HUDEP-2 (cell line): Measurements from ENCODE around the gene TRMT6.
A peak's percentile ranks its signal among the peaks of the same experiment; 100 is the strongest.

Source experiments
- DNase-seq, 76 experiments: peaks; one replicate each; lab custom pipeline; 2025; ENCODE audit not compliant: unreplicated experiment in 76 of 76; lab: John Stamatoyannopoulos, UW

TRMT6 gene, protein sequence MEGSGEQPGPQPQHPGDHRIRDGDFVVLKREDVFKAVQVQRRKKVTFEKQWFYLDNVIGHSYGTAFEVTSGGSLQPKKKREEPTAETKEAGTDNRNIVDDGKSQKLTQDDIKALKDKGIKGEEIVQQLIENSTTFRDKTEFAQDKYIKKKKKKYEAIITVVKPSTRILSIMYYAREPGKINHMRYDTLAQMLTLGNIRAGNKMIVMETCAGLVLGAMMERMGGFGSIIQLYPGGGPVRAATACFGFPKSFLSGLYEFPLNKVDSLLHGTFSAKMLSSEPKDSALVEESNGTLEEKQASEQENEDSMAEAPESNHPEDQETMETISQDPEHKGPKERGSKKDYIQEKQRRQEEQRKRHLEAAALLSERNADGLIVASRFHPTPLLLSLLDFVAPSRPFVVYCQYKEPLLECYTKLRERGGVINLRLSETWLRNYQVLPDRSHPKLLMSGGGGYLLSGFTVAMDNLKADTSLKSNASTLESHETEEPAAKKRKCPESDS

DNA sequence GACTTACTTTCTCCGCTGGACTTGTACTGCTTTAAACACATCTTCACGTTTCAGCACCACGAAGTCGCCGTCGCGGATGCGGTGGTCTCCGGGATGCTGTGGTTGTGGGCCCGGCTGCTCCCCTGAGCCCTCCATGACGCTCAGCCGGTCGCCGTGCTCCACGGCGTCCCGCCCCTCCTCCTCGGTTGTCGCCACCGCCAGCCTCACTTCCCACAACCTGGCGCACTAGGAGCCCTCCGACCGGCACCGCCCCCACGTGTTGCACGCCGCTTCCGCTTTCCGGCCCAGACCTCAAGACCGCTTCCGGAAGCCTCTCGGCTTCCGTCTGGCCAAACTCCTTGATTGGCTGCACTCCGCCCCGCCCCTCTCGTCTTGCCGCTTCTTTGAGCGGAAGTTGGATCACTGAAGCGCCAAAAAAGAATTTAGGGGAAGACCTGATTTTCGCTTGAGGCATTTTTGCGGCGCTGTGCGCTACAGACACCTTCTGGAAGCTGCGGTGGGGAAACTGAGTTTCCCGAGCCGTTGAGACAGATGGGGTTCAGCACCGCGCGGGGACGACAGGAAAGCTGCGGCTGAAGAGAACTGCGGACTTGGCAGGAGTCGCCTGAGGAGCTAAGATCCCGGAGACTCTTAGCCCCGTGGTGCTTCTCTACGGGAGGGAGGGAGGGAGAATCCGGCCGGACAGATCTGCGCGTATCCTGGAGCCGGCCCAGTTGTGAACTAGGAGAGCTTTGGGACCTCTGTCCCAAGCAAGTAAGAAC lies at the start of gene TRMT6, which contains the start of gene MCM8:
Gene TRMT6, minus strand, starts transcription at position 263 of the 761 bp plus-strand sequence. Its CDS starts 128 bp downstream, at position 135.
Gene MCM8, plus strand, starts transcription at position 382 of the 761 bp plus-strand sequence. CDS start 1,364 bp downstream, outside the sequence.
- peak in 75 of 76 experiments; percentile 56 to 99 (median 91) for DNase-seq

DNA sequence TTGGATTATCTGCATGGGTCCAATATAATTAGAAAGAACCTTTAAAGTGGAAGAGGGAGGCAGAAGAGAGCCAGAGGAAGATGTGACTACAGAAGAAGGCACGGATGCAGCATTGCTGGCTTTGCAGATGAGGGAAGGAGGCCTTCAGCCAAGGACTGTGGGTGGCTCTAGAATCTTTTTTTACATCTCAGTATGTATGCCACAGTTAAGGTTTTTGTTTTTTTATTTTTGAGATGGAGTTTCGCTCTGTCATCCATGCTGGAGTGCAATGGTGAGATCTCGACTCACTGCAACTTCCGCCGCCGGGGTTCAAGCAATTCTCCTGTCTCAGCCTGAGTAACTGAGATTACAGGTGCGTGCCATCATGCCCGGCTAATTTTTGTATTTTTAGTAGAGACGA lies 49.5 kb upstream of the TRMT6 start:
- DNase-seq, result no peak

DNA sequence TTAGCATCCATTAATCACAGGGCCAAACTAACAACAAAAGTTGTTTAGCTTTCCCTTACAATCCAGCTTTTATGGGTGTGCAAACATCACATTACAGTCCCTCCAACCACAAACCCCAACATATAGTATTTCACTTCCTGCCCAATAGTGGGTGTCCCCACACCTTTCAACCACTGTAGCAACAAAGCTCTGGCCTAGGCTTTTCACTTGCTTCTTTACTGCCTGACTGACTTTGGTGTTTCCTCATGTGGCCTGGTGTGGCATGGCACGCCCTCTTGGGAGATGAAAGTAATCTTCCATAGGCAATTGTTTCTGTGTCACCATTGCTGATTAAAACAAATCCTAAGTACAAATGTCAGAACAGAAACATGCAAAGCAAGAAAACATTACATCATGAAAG lies 46.4 kb upstream of the TRMT6 start:
- no peak for DNase-seq

DNA sequence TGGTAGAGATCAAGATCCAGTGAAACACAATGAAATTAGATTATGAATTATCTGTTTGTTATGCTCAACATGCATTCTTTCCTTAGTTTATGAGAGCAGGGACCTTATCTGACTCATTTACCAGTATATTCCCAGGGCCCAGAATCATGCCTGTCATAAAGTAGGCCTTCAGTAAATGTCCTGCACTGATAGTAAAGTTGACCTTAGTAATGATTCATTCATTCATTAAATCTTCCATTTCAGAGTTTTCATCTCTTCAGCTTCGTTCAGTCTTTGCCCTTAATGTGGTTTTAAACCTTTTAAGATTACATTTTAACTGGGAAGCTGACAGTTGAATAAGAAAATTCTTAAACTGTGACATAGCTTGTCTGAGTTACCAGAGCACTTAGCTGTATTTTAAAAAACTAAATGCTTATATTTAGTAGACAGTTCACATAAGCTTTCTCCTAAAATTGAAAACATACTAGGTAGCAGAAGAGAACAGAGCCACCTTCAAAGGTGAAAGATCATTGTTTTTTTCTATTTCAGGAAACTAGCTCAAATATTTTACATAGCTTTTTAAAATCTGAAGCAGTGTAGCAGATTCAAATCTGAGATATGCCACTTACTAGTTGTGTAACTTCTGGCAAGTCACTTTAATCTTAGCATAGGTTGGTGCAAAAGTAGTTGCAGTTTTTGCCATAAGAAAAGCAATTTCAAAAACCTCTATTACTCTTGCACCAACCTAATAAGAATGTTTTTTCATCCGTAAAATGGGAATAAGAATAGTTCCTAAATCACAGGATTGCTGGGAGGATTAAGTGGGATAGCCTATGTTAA lies 41.5 kb upstream of the TRMT6 start:
- no peak for DNase-seq

GRCh38 chr20:5990946-5991345 lies 40.6 kb upstream of the TRMT6 start:
- DNase-seq, result no peak

- no peak for DNase-seq
Observed at GRCh38 chr20:5989539-5989938, 39.2 kb upstream of the TRMT6 start.

DNA sequence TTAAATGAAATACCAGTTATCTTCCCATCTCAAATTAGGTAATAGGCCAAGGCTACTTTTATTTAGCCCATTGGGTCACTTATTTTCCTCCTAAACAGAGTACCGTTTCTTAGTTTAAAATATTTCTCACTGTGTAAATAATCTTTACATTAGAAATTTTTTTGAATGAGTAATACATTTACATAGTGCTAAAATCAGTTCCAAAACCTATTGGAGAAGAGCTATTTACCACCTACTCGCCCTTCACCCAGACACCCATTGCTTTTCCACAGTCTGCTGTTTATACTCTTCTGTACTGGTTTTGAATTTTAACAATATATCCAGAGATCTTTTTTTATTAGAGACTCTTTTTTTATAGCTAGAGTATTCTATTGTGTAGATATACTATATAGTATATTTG lies 37.0 kb upstream of the TRMT6 start:
- DNase-seq, result no peak

DNA sequence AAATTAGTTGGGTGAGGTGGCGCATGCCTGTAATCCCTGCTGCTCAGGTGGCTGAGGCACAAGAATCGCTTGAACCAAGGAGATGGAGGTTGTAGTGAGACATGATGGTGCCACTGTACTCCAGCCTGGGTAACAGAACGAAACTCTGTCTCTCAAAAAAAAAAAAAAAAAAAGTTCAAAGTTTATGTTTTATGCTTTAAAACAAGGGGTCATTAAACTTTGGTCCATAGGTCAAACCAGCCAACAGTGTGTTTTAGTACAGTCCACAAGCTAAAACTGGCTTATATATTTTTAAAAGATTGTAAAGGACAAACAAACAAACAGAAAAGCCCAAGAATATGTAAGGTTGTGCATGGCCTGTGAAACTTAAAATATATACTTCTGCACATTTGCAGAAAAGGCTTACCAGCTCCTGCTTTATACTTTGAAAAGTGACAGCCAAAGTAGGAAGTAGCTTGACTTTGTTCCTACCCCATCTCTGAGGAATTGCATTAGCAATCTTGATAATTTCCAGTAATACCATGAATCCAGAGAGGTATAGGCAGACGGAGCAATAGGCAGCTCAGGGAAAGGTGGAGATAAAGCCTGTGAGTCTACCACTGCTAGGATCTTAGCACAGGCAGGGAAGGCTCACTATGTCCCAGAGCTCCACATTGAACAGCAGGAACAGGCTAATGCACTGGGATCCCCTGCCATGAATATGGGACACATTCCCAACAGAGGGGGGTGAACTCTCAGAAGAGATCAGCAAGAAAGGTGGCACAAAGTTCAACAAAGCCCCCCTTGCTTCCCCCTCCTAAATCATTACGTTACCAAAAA lies 30.6 kb upstream of the TRMT6 start:
- no peak for DNase-seq

DNA sequence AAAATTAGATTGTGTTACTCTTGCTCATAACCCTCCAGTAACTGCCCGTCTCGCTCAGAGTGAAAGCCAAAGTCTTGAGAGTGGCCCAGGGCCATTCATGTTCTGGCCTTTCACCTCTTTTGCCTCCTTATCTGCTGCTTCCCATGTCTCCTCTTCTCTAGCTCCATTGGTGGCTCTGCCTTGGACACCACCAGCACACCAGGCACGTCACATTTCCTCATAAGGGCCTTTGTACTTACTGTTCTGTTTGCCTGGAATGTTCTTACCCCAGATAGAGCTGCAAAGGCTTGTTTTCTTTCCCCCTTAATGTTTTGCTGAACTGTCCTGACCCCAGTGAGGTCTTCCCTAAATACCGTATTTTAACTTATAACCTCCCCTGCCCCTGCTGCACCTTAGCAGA lies 29.5 kb upstream of the TRMT6 start:
- no peak for DNase-seq

GRCh38 chr20:5977975-5978374 lies 27.6 kb upstream of the TRMT6 start:
- DNase-seq, result no peak

DNA sequence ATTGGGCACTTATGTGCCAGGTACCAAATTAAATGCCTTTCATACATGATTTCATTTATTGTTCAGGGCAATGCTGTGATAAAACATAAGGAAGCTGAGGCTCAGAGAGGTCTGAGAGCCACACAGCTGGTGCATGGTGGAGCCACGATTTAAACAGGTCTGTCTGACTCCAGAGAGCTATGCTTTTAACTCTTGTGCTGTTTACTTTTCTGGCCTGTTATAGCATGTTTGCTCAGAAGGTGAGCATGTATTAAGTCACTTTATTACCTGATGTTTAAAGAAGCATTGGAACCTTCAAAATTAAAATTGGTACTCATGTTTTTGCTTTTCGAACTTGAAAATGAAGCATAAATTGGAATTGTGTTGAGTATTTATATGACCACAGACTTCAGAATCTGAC lies 26.9 kb upstream of the TRMT6 start:
- DNase-seq, result no peak

- DNase-seq, result no peak
Observed at GRCh38 chr20:5975778-5976177, 25.4 kb upstream of the TRMT6 start.

DNA sequence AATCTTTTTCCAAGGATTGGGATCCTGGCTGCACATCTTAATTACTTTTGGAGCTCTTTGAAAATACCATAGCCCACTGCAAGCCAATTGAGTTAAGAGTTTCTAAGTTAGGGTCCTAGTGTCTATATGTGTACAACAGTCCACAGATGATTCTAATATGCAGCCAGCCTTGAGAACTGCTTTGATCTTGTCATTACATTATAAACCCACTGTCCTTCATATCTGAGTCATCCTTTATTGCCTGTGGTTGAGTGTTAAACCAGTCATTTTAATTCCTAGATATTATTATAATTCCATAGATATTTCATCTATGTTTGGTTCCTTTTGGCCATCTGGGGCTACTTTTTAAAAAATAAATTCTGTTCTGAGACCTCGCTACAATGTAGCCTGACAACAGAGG lies 24.2 kb upstream of the TRMT6 start:
- DNase-seq, result no peak

DNA sequence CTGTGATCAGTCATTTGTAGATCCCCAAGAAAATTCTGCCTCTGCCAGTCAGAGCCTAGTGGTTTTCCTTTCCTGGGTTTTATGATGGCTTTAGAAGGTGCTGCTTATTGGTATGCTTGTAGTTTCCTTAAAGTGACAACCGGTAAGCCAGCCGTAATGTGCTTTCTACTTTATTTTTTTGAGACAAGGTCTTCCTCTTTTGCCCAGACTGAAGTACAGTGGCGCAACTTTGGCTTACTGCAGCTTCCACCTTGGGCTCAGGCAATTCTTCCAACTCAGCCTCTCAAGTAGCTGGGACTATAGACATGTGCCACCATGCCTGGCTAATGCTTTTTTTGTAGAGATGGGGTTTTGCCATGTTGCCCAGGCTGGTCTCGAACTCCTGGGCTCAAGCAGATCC lies 23.6 kb upstream of the TRMT6 start:
- no peak for DNase-seq

- DNase-seq, result no peak
Observed at GRCh38 chr20:5973172-5973571, 22.8 kb upstream of the TRMT6 start.

DNA sequence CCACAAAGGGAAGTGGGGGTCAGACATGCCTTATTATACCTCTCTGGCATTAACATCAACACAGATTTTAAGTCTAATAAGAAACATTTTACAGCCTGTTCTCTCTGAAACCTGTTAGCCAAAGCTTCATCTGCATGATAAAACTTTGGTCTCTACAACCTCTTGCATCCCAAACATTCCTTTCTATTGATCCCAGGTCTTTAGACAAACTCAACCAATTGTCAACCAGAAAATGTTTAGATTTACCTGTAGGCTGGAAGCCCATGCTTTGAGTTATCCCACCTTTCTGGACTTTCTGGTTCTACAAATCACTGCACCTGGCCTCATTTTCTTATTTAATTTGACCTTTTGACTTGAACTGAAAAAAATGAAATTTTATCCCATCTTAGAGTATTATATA lies 20.9 kb upstream of the TRMT6 start:
- no peak for DNase-seq

DNA sequence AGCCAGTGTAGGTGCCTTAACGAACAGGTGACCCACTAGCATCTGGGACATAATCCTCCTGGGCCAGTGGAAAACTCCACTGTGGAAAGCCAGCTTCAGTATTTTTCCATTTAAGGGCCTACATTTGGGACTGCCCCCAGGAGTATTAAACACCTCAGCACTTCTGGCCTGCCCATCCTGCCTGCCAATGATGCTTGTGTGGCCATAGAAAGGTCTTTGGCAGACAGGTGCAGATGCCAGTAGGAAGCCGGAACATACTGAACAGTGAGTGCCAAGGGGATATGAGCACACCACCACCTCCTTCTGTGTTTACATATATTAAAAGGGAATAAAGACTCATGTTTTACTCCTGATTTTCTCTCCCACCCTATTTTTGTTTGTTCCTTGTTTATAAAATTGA lies 20.0 kb upstream of the TRMT6 start:
- no peak for DNase-seq

DNA sequence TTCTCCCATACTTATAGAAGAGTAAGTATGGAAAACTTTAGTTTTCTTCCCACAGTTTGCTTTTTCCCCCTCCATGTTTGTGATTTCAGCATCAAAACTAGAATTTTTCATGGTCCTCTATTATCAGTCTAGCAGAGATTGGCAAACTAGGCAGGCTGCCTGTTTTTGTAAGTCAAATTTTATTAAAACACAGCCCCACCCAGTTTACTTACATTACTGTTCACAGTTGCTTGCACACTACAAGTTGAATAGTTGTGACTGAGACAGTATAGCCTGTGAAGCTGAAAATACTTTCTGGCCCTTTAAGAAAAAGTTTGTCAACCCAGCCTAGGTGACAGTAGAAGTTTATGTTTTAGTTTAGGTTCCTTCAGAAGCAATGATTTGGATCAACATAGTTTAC lies 19.6 kb upstream of the TRMT6 start:
- DNase-seq, result no peak

GRCh38 chr20:5969348-5969935 lies 19.1 kb upstream of the TRMT6 start:
- no peak for DNase-seq

DNA sequence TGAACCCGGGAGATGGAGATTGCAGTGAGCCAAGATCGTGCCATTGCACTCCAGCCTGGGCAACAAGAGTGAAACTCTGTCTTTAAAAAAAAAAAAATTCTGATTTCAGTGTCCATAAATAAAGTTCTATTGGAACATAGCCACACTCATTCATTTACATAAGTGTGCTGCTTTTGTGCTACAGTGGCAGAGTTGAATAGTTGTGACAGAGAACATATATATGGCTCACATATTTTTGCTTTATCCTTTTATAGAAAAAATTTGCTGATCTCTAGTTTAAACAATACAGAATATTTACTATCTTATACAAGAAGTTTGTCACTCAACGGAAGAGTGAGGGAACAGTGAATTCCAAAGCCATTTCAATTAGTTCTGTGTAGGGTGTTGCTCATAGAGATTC lies 18.1 kb upstream of the TRMT6 start:
- no peak for DNase-seq
